ENCODE measurements around the gene ROR2.

ROR2 gene

DNA sequence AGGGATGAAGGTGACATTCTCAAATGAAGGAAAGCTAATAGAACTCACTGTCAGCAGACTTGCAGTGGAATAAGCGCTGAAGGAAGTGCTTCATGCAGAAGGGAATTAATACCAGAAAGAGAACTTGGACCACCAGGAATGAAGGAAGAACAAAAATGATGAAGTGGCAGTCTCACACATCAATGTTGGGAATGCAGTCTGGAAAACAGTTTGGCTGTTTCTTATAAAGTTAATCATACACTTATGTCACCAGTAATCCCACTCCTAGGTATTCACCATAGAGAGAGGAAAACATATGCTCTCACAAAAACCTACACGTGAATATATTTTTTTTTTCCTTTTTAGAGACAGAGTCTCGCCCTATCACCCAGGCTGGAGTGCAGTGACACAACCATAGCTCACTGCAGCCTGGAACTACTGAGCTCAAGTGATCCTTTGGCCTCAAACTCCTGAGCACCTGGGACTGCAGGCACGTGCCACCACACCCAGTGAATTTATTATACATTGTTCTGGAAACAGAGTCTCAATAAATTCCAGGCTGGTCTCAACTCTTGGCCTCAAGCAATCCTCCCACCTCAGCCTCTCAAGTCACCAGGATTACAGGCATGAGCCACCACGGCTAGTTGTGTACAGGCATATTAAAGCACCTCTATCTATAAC, 81.2 kb downstream of the ROR2 start:
- FAIRE-seq: no peak

DNA sequence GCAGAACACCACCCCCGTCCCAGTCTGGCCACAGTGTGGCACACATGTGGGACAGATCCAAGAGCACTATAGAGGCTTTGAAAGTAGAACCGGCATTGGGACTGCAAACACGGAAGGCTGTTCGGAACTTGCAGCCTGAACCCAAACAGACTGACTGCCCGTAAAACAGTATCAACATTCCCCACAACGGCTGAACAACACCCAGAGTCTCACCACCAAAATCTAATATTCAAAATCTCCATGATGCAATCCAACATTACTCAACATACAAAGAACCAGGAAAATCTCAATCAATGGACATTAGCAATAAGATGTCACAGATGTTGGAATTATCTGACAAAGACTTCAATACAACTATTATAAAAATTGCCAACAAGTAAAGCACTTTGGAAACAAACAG, 82.3 kb downstream of the ROR2 start:
- FAIRE-seq: no peak

DNA sequence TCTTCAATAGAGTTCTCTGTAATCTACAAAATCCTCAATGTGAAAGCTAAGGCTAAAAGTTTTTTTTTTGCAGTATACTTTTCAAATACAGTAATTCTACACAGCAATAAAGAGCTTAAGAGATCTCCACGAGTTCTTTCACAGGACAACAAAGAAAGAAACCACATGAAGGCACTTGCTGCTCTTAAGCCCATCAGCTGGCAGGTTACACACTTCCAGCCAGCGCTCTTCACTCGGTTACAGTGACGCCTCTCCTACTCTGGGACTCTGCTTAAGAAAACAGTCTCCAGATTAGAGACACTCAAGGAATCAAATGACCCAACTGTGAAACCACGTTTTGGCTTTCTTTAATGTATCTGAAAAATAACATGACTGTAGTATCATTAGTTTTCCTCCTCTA, 85.0 kb downstream of the ROR2 start:
- FAIRE-seq: no peak

DNA sequence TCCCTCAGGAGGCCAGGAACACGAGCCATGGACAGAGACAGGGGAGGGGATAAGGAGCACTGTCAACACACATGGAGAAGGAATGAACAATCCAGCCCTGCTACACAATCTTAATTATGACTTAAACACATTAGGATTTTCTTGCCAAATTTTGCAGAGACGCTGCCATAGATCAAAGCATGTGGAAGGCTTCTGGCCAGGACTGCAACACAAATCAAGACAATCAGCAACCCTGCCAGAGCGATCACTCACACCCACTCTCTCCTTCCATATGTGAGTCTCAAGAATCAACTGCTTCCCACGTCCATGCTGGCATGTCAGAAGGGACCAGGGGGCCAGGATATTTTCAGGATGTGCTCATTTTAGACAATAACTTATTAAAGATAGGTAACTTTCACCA, 85.6 kb downstream of the ROR2 start:
- no peak for FAIRE-seq

DNA sequence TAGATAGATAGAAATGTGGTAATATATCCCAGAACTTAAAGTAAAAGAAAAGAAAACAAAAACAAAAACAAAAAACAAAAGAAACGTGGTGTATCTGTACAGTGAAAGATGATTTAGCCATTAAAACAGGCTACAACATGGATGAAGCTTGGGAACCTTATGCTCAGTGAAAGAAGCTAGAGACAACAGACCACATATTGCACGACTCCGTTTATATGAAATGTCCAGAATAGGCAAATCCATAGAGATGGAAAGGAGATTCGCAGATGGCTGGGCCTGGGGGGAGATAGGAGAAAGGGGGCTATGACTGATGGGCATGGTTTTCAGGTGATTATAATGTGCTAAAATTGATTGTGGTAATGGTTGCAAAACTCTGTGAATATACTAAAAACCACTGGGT, 86.6 kb downstream of the ROR2 start:
- no peak for FAIRE-seq

DNA sequence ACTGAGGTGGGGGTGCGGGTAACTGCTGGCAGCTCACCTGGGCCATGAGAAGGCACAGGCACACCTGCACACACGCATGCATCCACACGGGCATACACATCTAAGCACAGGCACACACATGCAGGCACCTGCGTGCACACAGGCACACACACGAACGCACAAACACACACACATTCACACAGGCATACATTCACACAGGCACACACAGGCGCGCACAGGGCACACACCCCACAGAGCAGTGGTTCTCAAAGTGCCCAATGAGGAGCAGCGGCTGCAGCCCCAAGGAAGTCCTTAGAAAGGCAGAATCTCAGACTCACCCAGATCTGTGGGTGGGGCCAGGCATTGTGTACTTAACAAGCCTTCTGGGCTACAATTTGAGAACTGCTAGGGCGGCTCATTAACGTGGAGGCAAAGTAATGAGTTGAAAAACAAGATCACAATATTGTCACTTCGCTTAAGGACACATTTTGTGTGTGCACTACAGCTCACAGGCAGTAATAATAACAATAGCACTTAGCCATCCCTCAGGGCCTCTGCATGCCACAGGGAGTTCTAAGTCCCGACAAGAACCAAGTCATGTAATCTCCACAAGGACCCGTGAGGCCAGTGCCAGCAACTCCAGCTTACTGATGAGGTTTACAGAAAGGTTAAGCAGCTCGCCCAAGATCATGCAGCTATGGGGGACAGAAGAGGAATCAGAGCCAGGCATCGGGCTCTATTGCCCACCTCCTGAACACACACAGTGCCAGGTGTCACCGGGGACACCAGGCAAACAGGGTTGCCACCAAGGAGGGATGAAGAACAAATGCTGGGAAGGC, 91.6 kb downstream of the ROR2 start:
- FAIRE-seq: no peak

DNA sequence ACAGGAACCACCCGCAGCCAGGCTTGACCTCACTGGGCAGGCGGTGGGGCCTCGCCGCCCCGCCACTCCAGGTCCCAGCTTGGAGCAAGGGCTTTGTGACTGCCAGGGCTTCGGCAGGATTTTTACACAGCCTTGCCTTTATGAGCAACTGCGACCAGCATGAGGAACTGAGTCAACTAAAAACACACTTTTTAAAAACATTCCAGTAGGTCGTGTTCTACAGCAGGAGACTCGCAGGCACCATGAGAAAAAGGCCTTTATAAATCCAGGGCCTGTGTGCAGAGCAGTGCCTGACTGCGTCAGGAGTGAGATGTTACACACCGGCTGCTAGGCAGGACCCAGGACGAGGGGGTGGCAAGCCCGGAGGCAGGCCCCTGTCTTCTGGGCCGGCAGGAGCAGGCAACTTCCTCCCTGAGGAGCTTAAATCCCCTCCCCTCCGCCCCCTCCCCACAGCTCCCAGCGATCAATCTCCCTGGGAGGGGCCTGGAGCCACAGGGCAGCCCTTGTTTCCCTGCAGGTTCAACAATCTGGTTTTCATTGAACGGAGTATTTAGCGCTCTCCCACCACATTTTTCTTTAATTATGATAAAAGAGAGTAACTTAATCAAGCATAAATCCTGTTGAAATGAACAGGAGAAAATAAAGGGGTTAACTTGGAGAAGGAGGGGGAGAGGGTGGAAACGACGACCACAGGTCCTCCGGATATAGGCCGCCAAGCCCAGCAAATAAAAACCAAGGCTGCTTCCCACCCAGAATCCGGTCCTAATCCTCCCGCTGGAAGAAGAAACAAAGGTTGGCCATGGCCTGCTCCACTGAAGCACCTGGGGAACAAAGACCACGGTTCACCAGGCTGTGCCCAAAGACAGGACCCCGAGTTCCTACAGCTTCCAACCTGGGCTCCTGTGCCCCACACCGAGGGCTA, 92.5 kb downstream of the ROR2 start:
- FAIRE-seq: no peak

DNA sequence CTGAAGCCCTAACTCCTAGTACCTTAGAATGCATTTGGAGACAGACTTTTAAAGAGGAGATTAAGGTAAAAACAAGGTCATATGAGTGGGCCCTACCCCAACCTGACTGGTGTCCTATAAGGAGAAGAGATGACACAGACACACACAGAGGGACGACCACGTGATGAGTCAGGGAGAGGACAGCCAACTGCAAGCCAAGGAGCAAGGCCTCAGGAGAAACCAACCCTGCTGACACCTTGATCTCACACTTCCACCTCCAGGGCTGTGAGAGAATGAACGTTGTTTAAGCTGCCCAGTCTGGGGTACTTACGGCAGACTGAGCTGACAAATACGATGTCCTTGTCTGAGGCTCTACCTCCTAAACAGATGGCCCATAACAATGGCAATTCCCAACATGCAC, 93.6 kb downstream of the ROR2 start:
- no peak for FAIRE-seq

DNA sequence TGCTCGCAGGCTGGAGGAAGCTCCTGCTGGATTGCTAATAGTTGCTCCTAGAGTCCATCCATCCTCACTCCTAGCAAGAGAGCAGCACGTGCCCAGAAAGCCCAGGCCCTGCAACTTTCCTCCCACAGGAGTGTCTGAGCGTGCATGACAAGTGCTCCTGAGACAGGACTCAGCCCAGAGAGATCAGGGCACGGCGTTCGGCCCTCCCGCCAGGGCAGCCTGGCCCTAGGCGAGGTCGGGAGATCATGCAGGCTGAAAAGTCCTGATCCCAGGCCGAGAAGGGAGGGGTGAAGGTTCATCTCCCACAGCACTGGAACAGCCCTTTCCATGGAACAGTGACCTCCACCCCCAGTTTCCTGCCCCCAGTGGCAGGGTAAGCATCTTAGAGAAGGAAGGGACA, 94.8 kb downstream of the ROR2 start:
- FAIRE-seq: no peak

DNA sequence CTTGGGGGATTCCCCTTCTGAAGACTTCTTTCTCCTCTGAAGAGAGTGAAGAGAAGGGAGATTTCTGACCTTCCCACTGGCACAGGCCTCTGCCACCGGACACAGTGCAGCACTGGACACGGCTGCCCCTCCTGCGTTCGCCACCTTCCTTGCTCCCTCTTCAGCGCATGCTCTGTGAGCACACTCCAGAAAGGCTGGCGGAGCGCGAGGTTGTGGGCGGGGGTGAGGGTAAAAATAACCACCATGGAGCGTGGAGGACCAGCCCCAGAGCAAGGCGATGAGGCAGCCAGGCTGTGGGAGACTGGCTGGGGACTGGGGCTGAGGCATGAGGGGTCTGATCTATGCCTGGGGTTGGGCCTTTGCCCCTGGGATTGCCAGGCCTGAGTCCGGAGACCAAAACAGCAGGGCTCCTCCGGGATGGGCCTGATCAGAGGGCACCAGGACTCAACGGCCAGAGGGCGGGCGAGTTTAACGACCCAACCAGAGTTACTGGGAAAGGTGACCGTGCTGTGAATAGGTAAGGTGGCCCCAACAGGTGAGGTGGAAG, 97.2 kb downstream of the ROR2 start:
- FAIRE-seq: no peak

DNA sequence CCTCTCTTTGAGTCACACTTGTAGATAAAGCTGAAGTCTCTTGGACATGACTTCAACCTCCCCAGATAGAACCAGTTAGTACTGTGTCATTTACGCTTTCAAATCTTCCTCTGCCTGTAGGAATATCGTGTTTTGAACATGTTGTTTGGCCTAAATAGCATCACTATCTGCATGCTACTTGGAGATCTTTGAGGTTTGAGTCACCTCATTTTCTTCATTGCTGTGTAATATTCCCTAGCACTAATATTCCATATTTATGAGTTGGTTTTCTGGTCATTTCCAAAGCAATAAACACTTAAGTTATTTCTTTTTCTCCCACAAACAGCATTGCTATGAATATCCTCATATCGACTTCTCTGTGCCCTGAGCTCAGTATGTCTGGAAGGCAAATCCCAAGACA, 100.3 kb downstream of the ROR2 start:
- FAIRE-seq: no peak

DNA sequence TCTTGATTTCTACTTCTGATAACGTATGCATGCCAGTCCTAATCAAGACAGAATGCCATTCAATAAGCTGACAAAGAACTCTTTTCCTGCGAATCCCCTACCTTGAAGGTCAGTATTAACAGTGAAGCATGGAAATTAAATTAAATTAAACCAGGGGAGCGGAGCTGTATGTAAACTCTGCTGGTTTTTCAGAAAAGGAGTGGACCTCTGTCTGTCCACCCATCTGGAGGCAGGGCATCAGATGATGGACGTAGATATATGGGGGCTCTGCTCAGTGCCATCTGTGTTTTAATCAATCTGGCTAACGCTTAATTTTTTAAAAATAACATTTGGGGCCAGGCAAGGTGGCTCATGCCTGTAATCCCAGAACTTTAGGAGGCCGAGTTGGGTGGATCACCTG, 101.9 kb downstream of the ROR2 start:
- FAIRE-seq: no peak

DNA sequence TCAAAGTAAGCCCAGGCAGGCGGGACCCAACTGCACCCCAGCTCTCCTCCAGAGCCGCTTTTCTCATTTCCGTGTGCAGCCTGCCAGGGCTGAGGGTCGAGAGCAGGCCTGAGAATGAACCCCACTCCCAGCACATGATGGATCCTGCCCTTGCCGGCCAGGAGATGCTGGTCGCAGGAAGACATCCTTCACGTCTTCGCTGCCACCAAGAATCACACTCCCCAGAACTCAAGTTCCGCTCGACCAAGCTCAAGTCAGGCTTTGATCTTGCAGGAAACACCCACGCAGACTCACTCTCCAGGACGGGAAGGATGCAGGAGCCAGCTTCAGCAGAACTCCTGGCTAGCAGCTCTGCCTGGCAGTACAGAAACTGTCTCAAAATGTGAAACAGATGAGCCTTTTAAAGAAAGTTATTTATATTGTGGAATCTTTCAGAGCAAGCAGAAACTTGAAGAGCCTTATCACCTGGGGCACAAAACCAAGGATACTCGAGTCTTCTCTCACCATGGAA, 102.4 kb downstream of the ROR2 start:
- no peak for FAIRE-seq

DNA sequence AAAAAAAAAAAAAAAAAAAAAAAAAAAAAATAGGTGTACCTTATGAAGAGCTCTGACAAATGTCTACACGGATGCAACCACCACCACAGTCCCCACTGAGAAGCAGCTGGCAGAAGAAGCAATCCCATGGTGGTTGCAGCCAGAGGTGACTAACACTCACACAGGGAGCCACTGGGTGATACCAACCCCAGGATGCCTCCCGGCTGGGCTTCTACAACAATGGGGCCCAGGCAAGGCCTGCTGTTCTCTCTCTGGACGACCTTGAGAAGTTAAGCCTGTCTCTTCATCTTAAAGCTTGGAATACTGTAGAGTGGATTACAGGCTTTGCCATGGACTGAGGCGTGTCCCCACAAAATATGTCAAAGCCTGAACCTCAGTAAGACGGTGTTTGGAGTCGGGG, 104.1 kb downstream of the ROR2 start:
- FAIRE-seq: no peak

DNA sequence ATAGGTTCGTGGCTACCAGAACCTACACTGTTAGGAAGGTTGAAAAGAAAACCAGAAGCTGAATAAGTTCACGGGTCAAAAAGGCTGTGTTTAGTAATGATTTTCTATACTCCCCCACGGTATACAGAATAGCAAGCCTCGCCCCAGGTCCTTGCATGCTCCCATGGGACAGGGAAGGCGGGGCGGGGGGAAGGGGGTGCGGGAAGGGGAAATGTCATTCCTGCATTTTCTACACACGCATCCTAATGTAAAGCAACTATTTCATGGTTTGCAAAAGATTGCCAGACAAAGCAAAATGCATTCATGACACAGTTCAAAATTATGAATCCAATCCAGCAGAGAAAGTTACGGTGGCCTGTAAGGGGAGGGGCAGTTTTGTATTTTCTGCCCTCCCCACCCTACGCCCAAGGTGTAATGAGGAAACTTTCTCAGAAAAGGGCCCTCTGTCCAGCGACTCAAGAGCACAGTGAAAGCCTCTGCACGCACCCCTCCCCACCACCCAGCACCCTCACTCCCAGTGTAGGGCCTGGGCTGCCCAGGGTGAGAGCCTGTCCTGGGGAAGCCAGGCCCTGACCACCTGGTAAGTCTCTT, 105.2 kb downstream of the ROR2 start:
- FAIRE-seq: no peak

DNA sequence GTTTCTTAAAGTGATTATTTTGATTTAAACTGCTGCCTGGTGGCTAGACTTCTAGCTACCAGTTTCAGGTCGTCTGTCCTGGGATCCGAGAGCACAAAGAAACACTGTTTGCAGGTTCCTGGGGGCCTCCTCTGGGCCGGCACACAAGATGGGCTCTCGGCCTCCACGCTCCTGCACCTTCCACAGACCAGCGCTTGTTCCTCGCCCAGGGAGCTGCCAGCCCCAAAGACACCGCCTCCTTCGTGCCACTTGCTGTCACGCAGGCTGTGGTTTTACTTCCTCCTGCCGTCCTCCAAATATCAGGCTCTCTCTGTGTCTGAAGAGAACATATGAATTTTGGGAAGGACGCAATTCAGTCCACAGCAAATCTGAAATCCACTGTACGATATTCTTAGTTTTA, 105.8 kb downstream of the ROR2 start:
- FAIRE-seq: no peak

DNA sequence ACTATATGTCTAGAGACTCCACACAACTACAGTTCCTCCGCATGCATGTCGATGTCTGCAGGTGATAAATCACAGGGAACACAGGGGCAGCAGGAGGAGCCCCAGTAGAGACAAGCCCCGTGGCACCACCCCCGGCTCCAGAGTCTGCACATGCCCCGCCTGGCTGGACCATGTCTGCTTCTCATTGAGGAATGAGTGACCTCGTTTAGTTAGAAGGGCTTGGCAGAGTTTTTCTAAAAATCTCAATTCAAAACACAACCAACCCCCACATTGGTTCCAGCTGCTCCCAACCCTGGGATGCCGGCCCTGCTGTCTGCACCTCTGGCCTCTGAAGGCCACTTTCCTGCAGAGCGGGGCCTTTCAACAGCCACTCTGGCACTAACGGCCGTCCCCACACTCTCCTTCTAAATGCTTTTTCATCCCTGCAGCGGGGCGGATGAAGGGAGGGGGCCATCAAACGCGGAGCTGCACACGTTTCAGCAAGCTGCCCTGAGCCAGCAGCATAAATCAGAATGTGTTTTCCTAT, 106.3 kb downstream of the ROR2 start:
- no peak for FAIRE-seq

DNA sequence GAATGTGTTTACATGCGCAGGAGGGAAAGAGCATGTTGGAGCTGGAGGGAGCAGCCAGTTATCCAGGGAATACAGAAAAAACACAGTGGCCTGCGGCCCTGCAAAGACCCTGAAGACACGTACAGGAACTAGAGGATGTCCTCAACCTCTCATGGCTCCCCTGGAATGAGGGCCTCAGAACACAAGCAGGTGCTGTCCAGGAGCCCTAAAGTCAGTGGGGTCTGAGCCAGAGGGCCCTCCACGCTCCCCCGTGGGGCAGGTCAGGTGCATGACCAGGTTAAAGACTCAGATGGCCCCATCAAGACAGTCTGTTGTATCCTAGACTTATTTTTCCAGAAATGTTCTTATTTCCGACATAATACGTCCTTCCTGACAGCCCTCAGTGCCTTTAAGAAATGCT, 106.9 kb downstream of the ROR2 start:
- no peak for FAIRE-seq

DNA sequence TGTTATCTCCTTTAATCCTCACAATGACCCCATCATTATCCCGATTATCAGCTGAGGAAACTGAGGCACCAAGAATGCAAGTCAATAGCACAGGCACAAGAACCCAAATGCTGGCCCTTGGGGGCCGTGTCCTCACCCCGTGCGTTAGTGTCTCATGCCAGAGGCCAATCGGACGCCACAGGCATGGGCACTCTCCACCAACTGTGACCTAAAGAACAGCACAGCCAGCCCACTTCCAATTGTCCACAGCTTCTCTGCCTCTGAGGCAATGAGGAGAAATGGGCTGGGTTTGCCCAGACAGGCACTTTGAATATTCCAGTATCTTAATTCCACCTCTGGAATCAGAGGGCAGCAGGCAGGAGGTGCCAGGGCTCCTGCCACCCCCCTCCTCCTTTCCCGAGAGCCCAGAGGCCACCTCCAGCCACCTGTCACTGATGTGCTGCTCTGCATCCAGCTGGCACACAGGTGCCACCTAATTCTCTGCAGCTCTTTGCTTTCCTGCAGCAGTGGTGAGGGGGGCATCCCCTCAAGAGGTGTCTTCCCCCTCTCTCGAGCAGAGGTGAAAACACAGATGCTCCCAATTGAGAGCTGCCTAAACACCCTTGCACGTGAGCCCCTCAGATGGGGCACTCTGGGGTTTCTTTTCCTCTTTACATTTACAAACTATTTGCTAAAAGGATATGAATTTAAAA, 107.5 kb downstream of the ROR2 start:
- FAIRE-seq: no peak

DNA sequence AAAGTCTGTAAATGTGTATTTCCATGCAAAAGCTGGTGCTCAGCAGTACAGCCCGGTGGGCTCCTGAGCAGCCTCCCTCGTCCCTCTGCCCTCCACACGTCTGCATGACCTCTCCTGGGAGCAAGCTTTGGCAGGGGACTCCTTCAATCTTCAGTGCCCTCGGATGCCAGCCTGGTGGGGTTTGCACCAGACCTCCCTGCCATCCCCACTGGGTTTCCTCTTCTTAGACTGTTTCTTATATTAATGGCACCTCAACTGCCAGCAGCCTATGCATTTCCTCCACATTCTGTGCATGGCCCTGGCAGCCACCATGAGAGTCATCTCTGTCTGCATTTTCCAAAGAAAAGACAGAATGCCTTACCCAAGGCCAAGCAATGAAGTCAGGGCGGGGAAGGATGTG, 108.4 kb downstream of the ROR2 start:
- no peak for FAIRE-seq

DNA sequence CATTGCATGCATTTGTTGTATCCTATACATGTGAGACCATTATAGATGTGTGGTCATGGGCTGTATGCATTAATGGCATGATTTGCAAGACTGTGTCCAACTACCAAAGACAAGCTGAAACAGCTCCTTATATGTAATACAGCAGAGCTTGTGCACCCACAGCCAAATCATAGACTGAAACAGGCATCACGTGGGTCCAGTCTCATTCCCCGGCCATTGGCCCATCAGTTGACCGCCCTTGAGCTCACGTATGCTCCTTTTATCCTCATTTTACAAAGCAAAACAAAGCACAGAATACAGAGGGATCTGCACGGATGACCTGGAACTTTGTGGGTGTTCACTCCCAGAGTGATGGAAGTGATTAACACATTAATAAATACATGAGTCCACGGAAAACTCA, 109.1 kb downstream of the ROR2 start:
- FAIRE-seq: no peak

DNA sequence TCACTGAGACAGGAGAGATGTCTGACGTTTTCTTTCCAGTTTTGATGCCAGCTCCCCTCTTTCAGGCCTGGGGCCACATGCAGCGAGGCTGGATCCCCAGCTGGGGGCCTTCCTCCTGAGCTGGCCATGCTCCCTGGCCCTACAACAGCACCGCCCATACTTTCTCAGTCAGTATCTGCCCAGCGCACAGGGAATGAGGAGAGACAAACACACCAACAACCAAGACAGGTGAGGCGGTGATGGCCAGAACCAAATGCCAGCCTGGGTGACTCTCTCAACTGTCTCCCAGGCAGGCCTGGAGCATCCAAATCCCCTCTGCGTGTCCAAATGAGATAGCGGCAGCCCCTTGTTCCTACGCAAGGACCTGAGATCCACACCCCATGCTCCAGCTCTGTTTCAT, 109.6 kb downstream of the ROR2 start:
- no peak for FAIRE-seq
